HepG2 (cell line): Measurements from ENCODE around the gene PCBP4. TPM values are rescaled to one million over a fixed set of nuclear protein-coding genes. Genes with fewer than 3 reads are reported as not detected.

Experiments used
- ATF1 ChIP-seq: IDR thresholded peaks from 2 replicates; pipeline ENCODE4 v1.6.1; 2016; ENCODE audit warnings: mild to moderate bottlenecking, control low read depth
- CTCF ChIP-seq: sonication (generic); formaldehyde crosslinking; IDR thresholded peaks from 2 replicates; pipeline ENCODE4 v1.5.0; 2020; ENCODE audit warnings: mild to moderate bottlenecking, missing genetic modification reagents, moderate library complexity
- HCFC1 ChIP-seq: fragments of 150-350 bp; IDR thresholded peaks from 2 replicates; pipeline ENCODE4 v1.6.1; 2014; ENCODE audit warnings: low read depth, low read length
- HINFP ChIP-seq: sonication (generic); formaldehyde crosslinking; IDR thresholded peaks from 2 replicates; pipeline ENCODE4 v1.4.0; 2020; ENCODE audit warnings: low read depth, mild to moderate bottlenecking, missing genetic modification reagents
- SAP130 ChIP-seq: IDR thresholded peaks from 2 replicates; pipeline ENCODE4 v1.6.1; 2016; ENCODE audit warnings: low read depth
- SMAD3 ChIP-seq: sonication (generic); formaldehyde crosslinking; IDR thresholded peaks from 2 replicates; pipeline ENCODE4 v1.4.0; 2020; ENCODE audit warnings: missing genetic modification reagents
- ZGPAT ChIP-seq: IDR thresholded peaks from 2 replicates; pipeline ENCODE4 v1.6.1; 2016; ENCODE audit warnings: mild to moderate bottlenecking
- ZHX1 ChIP-seq: sonication (generic); formaldehyde crosslinking; IDR thresholded peaks from 2 replicates; pipeline ENCODE4 v1.8.1; 2022; ENCODE audit warnings: low read depth, mild to moderate bottlenecking, missing genetic modification reagents
- ZNF367 ChIP-seq: sonication (generic); formaldehyde crosslinking; IDR thresholded peaks from 2 replicates; pipeline ENCODE4 v1.4.0; 2020; ENCODE audit warnings: missing genetic modification reagents, borderline replicate concordance
- ZNF788 ChIP-seq: sonication (generic); formaldehyde crosslinking; IDR thresholded peaks from 2 replicates; pipeline ENCODE4 v1.5.0; 2020; ENCODE audit warnings: mild to moderate bottlenecking, missing genetic modification reagents, borderline replicate concordance
- ZSCAN20 ChIP-seq: sonication (generic); formaldehyde crosslinking; IDR thresholded peaks from 2 replicates; pipeline ENCODE4 v1.4.0; 2020; ENCODE audit warnings: missing genetic modification reagents, mild to moderate bottlenecking, borderline replicate concordance
- polyA plus RNA-seq, 8 experiments: library from polyadenylated mRNA; depleted of rRNA in 3 of 8; stranded (reverse) in 7 of 8; unstranded in 1 of 8; fragments of >200 nt; fragmentation: Illumina TruSeq in 4 of 8; extraction: Trizol in 4 of 8; gene quantifications; 2 replicates each; pipeline versions ENCODE4 v1.2.1 to v1.2.3, GENCODE V29; 2011 to 2016; ENCODE audit warnings: low read depth in 4 of 8, missing spikeins in 1 of 8, mixed read lengths in 1 of 8; ENCODE audit not compliant: insufficient read depth in 1 of 8
- total RNA-seq, 5 experiments: library from RNA; depleted of rRNA; stranded (reverse); fragments of >200 nt; fragmentation: Illumina TruSeq; extraction: Trizol; gene quantifications; 2 replicates each; pipeline ENCODE4 v1.2.3, GENCODE V29; 2016; ENCODE audit warnings: low read depth in 1 of 5
- TF ChIP-seq, protein P1 (sequence below): sonication (generic); formaldehyde crosslinking; IDR thresholded peaks from 2 replicates; pipeline ENCODE4 v1.4.0; 2020; ENCODE audit warnings: missing genetic modification reagents

Gene PCBP4
- total and polyA plus RNA-seq, 2 of the 13 experiments (the other 11 are each of a cell fraction or from before 2014, with no cell fraction given): 36.8 to 51.3 TPM

DNA sequence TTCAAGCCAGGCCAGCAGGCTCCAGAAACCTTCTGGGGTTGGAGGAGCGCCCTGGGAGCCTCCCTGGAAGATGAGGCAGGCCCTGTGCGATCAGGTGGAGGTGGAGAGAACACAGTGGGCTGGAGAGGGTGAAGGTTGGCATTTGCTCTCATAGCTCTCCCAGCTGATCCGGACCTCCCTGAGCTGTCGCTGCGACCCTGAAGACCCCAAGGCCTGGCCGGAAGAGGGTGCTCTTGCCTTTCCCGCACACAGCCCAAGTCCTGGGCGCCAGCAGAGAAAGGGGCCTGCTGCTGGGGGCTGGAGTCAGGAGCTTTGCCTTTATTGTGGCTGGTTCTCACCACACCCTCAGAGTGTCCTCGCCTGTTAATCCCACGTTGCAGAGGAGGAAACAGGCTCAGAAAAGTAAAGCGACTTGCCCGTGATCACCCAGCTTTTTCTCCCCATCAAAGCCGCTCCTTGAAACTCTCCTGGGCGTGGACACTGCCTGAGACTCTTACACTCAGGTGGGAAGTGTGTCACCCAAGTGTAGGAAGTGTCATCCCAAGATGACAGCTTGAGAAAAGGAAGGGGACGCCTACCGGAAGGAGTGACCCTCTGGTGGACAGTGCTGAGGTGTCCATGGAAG lies 37.0 kb upstream of the PCBP4 start (continued):
- TF ChIP-seq CTCF (CRISPR knock-in tag) (peak; percentile 94), ZSCAN20 (CRISPR knock-in tag) (no peak), SMAD3 (CRISPR knock-in tag) (no peak), ZGPAT (no peak), HINFP (CRISPR knock-in tag) (no peak), ZNF788 (CRISPR knock-in tag) (no peak; the same call in 1 of the 2 replicates), HCFC1 (no peak), ZHX1 (no peak), ATF1 (CRISPR knock-in tag) (no peak), ZNF367 (CRISPR knock-in tag) (no peak), SAP130 (CRISPR knock-in tag) (0 out of 2 replicates have a peak, but pooled peaks have one; percentile 11)
- TF ChIP-seq, protein P1, sequence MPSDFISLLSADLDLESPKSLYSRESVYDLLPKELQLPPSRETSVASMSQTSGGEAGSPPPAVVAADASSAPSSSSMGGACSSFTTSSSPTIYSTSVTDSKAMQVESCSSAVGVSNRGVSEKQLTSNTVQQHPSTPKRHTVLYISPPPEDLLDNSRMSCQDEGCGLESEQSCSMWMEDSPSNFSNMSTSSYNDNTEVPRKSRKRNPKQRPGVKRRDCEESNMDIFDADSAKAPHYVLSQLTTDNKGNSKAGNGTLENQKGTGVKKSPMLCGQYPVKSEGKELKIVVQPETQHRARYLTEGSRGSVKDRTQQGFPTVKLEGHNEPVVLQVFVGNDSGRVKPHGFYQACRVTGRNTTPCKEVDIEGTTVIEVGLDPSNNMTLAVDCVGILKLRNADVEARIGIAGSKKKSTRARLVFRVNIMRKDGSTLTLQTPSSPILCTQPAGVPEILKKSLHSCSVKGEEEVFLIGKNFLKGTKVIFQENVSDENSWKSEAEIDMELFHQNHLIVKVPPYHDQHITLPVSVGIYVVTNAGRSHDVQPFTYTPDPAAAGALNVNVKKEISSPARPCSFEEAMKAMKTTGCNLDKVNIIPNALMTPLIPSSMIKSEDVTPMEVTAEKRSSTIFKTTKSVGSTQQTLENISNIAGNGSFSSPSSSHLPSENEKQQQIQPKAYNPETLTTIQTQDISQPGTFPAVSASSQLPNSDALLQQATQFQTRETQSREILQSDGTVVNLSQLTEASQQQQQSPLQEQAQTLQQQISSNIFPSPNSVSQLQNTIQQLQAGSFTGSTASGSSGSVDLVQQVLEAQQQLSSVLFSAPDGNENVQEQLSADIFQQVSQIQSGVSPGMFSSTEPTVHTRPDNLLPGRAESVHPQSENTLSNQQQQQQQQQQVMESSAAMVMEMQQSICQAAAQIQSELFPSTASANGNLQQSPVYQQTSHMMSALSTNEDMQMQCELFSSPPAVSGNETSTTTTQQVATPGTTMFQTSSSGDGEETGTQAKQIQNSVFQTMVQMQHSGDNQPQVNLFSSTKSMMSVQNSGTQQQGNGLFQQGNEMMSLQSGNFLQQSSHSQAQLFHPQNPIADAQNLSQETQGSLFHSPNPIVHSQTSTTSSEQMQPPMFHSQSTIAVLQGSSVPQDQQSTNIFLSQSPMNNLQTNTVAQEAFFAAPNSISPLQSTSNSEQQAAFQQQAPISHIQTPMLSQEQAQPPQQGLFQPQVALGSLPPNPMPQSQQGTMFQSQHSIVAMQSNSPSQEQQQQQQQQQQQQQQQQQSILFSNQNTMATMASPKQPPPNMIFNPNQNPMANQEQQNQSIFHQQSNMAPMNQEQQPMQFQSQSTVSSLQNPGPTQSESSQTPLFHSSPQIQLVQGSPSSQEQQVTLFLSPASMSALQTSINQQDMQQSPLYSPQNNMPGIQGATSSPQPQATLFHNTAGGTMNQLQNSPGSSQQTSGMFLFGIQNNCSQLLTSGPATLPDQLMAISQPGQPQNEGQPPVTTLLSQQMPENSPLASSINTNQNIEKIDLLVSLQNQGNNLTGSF (CRISPR knock-in tag): no peak
